Islet precursor cell (in vitro differentiated cells): ENCODE results near the gene PARP16.
"Not testable (repeated sequence)": the region's sequence is repeated elsewhere in the genome, so short reads cannot be mapped to it uniquely, and the experiment has no call there.

Source experiments
- DNase-seq: peaks from one replicate; pipeline ENCODE4 v3.0.0-alpha.2; 2018

PARP16 gene

GRCh38 chr15:65275104-65275727 is 11.5 kb downstream of the PARP16 start:
- no peak for DNase-seq

- DNase-seq = peak; percentile 91
Measured at GRCh38 chr15:65270811-65271545, 15.7 kb downstream of the PARP16 start.

DNA sequence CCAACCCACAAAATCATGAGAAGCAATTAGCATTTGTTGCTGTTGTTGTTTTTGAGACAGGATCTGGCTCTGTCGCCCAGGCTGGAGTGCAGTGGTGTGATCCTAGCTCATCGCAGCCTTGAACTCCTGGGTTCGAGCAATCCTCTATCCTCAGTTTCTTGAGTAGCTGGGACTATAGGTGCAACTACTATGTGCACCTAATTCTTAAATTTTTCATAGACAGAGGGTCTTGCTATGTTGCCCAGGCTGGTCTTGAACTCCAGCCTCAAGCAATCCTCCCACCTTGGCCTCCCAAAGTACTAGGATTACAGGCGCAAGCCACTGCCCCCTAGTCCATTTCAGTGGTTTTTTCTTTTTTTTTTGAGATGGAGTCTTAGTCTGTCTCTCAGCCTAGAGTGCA is 18.3 kb downstream of the PARP16 start:
- no peak for DNase-seq

DNA sequence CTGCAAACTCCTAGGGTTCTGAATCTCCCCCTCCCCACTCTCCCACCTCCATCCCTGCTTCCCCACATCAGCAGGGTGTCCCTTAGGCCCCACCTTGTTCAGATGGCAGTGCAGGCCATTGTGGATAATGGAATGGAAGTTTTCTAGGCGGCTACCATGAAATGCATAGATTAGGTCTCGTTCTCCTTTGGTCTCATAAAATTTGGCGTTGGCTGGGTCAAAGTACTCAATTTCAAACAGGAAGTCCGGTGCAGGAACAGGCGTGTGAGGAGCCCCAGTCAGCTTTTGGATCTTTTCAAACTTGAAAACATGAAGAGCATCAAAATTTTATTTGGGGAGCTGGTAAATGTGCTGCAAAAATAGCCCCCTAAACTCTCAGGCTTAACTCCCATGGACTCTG is 20.2 kb downstream of the PARP16 start:
- DNase-seq = no peak

- DNase-seq = peak; percentile 57
Measured at GRCh38 chr15:65264863-65265430, 21.7 kb downstream of the PARP16 start.

- DNase-seq = no peak
Measured at GRCh38 chr15:65263313-65263712, 23.4 kb downstream of the PARP16 start.

- no peak for DNase-seq
Measured at GRCh38 chr15:65260968-65261367, 25.7 kb downstream of the PARP16 start.

DNA sequence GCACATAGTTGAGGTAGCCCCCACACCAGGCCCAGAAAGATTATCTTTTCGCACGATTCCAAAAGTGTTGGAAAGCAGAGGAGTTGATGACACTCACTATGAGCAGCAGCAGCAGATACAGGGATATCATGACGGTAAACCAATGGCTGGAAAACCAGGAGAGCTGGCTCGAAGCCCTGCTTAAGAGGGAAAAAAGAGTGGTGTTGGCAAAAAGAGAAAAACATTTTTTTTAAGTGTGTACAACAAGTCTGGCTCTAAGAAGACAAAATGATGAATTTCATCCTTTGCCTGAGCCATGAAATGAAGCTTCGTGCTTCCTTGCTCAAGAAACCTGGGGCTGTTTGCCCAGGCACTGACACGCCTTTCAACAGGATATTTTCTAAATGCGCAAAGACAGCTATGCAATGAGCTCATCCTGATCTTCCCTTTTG is 27.3 kb downstream of the PARP16 start:
- DNase-seq = peak; percentile 11

GRCh38 chr15:65258375-65259262 is 28.1 kb downstream of the PARP16 start:
- DNase-seq = no peak

GRCh38 chr15:65255486-65256140 is 31.1 kb downstream of the PARP16 start:
- DNase-seq = no peak

DNA sequence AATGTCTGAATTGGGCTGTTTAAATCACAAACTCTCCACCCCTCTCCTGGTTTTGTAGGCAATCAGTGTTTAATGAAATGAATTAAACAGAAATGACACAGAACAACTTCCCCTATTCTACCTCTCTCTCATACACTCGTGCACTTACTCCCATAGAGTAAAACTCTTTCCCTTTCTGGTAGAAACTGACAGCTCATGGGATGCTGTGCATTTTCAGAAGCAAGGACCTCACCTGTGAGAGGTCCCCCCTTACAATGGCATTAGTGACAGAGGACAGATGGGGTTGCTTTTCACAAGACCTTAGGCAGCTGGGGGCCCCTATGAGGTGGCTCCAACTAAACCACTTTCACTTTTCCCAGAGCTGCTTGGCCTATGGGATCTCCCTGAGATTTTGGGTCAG is 31.9 kb downstream of the PARP16 start:
- DNase-seq = no peak

GRCh38 chr15:65254356-65254755 is 32.3 kb downstream of the PARP16 start:
- no peak for DNase-seq

DNA sequence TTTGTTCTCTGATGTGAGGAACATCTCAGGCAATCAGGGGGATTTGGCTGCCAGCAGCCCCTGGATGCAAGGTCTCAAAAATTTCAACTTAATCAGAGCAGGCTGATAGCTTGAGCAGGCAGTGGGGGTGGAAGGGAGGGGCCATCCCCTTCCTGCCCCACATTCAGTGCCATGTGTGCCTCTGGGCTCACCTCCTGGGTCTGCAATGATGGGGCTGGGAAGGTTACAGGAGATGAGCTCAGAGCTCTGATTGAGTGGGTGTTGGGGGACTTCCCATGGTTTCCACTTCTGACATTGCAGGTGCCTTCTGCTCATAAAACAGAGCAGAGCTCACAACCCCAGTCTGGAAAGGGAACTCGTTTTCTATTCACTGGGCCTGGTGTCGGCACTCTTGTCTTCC is 37.0 kb downstream of the PARP16 start:
- no peak for DNase-seq

- DNase-seq = peak; percentile 72
Measured at GRCh38 chr15:65248511-65249255, 38.0 kb downstream of the PARP16 start.

- DNase-seq = no peak
Measured at GRCh38 chr15:65246939-65247338, 39.7 kb downstream of the PARP16 start.

DNA sequence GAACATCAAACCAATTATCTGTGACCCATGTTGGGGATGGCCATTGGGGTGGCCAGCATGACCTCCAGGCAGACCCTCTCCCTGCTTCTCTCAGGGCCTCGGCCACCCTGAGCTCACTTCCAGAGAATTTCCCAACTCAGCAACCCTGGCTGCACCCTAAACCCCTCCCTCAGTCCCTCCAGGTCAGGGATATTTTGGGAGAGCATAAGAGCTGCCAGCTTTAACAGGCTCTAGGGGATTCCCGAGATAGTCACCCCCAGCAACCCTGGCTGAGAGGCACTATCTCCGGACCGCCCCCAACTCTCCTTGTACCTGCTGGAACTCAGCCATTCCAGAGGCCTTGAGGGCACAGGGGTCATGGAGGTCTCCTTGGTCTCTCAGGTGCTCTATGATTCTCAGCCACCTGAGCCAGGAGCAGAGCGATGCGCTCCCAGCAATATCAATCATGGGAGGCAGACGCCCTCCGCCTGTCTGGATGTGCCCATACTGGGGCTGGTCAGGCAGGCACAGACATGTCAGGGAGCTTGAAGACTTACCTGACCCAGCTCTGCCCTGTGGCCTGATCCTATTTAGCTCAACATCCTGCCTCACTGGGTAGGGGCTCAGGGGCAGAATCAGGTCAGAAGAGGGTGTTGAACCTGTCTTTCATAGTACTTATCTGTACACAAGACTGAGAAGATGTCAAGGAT is 40.5 kb downstream of the PARP16 start:
- no peak for DNase-seq

GRCh38 chr15:65245096-65245856 is 41.4 kb downstream of the PARP16 start:
- peak; percentile 77 for DNase-seq

- DNase-seq = no peak
Measured at GRCh38 chr15:65244638-65245037, 42.0 kb downstream of the PARP16 start.

- DNase-seq = not testable (repeated sequence)
Measured at GRCh38 chr15:65236443-65236842, 50.2 kb downstream of the PARP16 start.

- DNase-seq = no peak
Measured at GRCh38 chr15:65233696-65234095, 53.0 kb downstream of the PARP16 start.

DNA sequence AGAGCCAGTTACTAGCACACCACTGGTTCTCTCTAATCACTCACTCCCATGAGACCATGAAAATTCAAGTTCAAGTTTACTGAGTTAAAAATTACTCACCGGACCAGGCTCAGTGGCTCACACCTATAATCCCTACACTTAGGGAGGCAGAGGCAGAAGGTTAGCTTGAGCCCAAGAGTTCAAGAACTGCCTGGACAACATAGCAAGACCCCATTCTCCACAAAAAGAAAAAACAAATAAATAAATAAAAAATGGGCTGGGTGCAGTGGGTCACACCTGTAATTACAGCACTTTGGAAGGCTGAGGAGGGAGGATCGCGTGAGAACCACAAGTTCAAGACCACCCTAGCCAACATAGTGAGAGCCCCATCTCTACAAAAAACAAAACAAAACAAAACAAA is 54.2 kb downstream of the PARP16 start:
- DNase-seq = no peak
